Immature natural killer cell (primary cell): ENCODE results near the gene CYLD. TPM values are rescaled to one million over a fixed set of nuclear protein-coding genes. Genes with fewer than 3 reads are reported as not detected.

Experiments
- DNase-seq, 3 donors: peaks; one replicate each; pipeline ENCODE4 v3.0.0; 2022; ENCODE audit warnings: mixed read lengths in 1 of 3
- H3K27ac Mint-ChIP-seq, 6 donors: one replicate each; pipeline ENCODE4 v1.8.0; 2020; ENCODE audit warnings: mixed read lengths in 6 of 6, mild to moderate bottlenecking in 5 of 6, inconsistent platforms in 4 of 6, moderate library complexity in 3 of 6
- H3K27me3 Mint-ChIP-seq, 3 donors: one replicate each; pipeline ENCODE4 v1.8.0; 2020 to 2021; ENCODE audit warnings: low read depth in 3 of 3, mild to moderate bottlenecking in 3 of 3, mixed read lengths in 3 of 3, moderate library complexity in 3 of 3, inconsistent platforms in 1 of 3
- H3K36me3 Mint-ChIP-seq, 3 donors: one replicate each; pipeline ENCODE4 v1.8.0; 2020; ENCODE audit warnings: mixed read lengths in 3 of 3, inconsistent platforms in 2 of 3, mild to moderate bottlenecking in 2 of 3
- H3K4me1 Mint-ChIP-seq, 2 donors: one replicate each; pipeline ENCODE4 v1.8.0; 2020; ENCODE audit warnings: inconsistent platforms in 2 of 2, mild to moderate bottlenecking in 2 of 2, mixed read lengths in 2 of 2, moderate library complexity in 1 of 2
- H3K4me3 Mint-ChIP-seq, 5 donors: one replicate each; pipeline ENCODE4 v1.8.0; 2020; ENCODE audit warnings: mild to moderate bottlenecking in 5 of 5, mixed read lengths in 5 of 5, inconsistent platforms in 3 of 5, moderate library complexity in 3 of 5
- H3K9me3 Mint-ChIP-seq, 6 donors: one replicate each; pipeline ENCODE4 v1.8.0; 2020; ENCODE audit warnings: mild to moderate bottlenecking in 6 of 6, mixed read lengths in 6 of 6, inconsistent platforms in 4 of 6, moderate library complexity in 3 of 6
- polyA plus RNA-seq, 3 donors: library from polyadenylated mRNA; unstranded; fragments of 300-500 nt; fragmentation: Illumina TruSeq; gene quantifications; one replicate each; pipeline ENCODE4 v1.2.3, GENCODE V29; 2021

Gene CYLD
- polyA plus RNA-seq, 3 donors from 2014 or later = 65.7 to 102 (median 66.1) TPM

GRCh38 chr16:50831751-50832150, 89.9 kb downstream of the CYLD start:
- Mint-ChIP-seq H3K36me3 (no peaks in the 10 kb centered on the region), H3K27me3 (peaks cover 0 to 11% (median 4%) of the 10 kb centered on the region in 3 donors), H3K4me3 (no peak overlapping the region), H3K9me3 (peaks cover 0 to 2% (median 0%) of the 10 kb centered on the region in 6 donors), H3K4me1 (no peaks in the 10 kb centered on the region), H3K27ac (no peak overlapping the region)
- no peak for DNase-seq

GRCh38 chr16:50833929-50834328, 92.0 kb downstream of the CYLD start:
- peaks cover 0 to 2% (median 0%) of the 10 kb centered on the region in 6 donors for H3K9me3 Mint-ChIP-seq
- H3K27me3 Mint-ChIP-seq = peaks cover 0 to 14% (median 2%) of the 10 kb centered on the region in 3 donors
- no peak overlapping the region for H3K4me3 Mint-ChIP-seq
- no peak overlapping the region for H3K27ac Mint-ChIP-seq
- H3K36me3 Mint-ChIP-seq = no peaks in the 10 kb centered on the region
- no peak for DNase-seq
- no peaks in the 10 kb centered on the region for H3K4me1 Mint-ChIP-seq

- Mint-ChIP-seq H3K4me1 (no peaks in the 10 kb centered on the region), H3K4me3 (no peak overlapping the region), H3K9me3 (peaks cover 0 to 2% (median 0%) of the 10 kb centered on the region in 6 donors), H3K36me3 (no peaks in the 10 kb centered on the region), H3K27me3 (peaks cover 0 to 15% (median 2%) of the 10 kb centered on the region in 3 donors), H3K27ac (no peak overlapping the region)
- no peak for DNase-seq
Observed at GRCh38 chr16:50834701-50835100, 92.8 kb downstream of the CYLD start.

GRCh38 chr16:50835358-50836060, 93.6 kb downstream of the CYLD start:
- Mint-ChIP-seq H3K4me1 (peaks cover 3 to 5% of the 10 kb centered on the region in 2 donors), H3K4me3 (no peak overlapping the region), H3K9me3 (peaks cover 0 to 2% (median 0%) of the 10 kb centered on the region in 6 donors), H3K27me3 (peaks cover 2 to 18% (median 3%) of the 10 kb centered on the region in 3 donors), H3K27ac (no peak overlapping the region), H3K36me3 (no peaks in the 10 kb centered on the region)
- no peak for DNase-seq

GRCh38 chr16:50836121-50836621, 94.3 kb downstream of the CYLD start:
- Mint-ChIP-seq H3K27me3 (peaks cover 2 to 20% (median 3%) of the 10 kb centered on the region in 3 donors), H3K27ac (no peak overlapping the region), H3K4me3 (no peak overlapping the region), H3K36me3 (no peaks in the 10 kb centered on the region), H3K4me1 (peaks cover 9 to 12% of the 10 kb centered on the region in 2 donors), H3K9me3 (peaks cover 0 to under 1% (median 0%) of the 10 kb centered on the region in 6 donors)
- no peak for DNase-seq

GRCh38 chr16:50837324-50837723, 95.4 kb downstream of the CYLD start:
- Mint-ChIP-seq H3K4me1 (peaks cover 12 to 17% of the 10 kb centered on the region in 2 donors), H3K9me3 (no peaks in the 10 kb centered on the region), H3K36me3 (no peaks in the 10 kb centered on the region), H3K4me3 (no peak overlapping the region), H3K27me3 (peaks cover 2 to 13% (median 3%) of the 10 kb centered on the region in 3 donors), H3K27ac (no peak overlapping the region)
- no peak for DNase-seq

- Mint-ChIP-seq H3K9me3 (no peaks in the 10 kb centered on the region), H3K27me3 (peaks cover 1 to 17% (median 3%) of the 10 kb centered on the region in 3 donors), H3K27ac (no peak overlapping the region), H3K4me3 (no peak overlapping the region), H3K4me1 (peaks cover 12 to 17% of the 10 kb centered on the region in 2 donors), H3K36me3 (no peaks in the 10 kb centered on the region)
- no peak for DNase-seq
Observed at GRCh38 chr16:50838165-50838564, 96.3 kb downstream of the CYLD start.

- peaks cover 12 to 17% of the 10 kb centered on the region in 2 donors for H3K4me1 Mint-ChIP-seq
- DNase-seq = no peak
- H3K27me3 Mint-ChIP-seq = peaks cover 0 to 14% (median 3%) of the 10 kb centered on the region in 3 donors
Observed at GRCh38 chr16:50838885-50839284, 97.0 kb downstream of the CYLD start.

GRCh38 chr16:50839356-50839755, 97.5 kb downstream of the CYLD start:
- no peaks in the 10 kb centered on the region for H3K36me3 Mint-ChIP-seq
- H3K4me3 Mint-ChIP-seq = peak overlapping the region in 1 of 5 donors; percentile 7
- no peaks in the 10 kb centered on the region for H3K9me3 Mint-ChIP-seq
- H3K4me1 Mint-ChIP-seq = peaks cover 12 to 17% of the 10 kb centered on the region in 2 donors
- peaks cover 0 to 13% (median 3%) of the 10 kb centered on the region in 3 donors for H3K27me3 Mint-ChIP-seq
- H3K27ac Mint-ChIP-seq = no peak overlapping the region
- no peak for DNase-seq

More at GRCh38 chr16:50838885-50839284, 97.0 kb downstream of the CYLD start:
- Mint-ChIP-seq H3K27ac (no peak overlapping the region), H3K36me3 (no peaks in the 10 kb centered on the region), H3K9me3 (no peaks in the 10 kb centered on the region), H3K4me3 (no peak overlapping the region)

- no peaks in the 10 kb centered on the region for H3K9me3 Mint-ChIP-seq
- H3K27me3 Mint-ChIP-seq = peaks cover 0 to 13% (median 3%) of the 10 kb centered on the region in 3 donors
- peaks cover 12 to 17% of the 10 kb centered on the region in 2 donors for H3K4me1 Mint-ChIP-seq
- H3K27ac Mint-ChIP-seq = no peak overlapping the region
- peak overlapping the region; percentile 63 to 86 (median 81) for H3K4me3 Mint-ChIP-seq
- H3K36me3 Mint-ChIP-seq = no peaks in the 10 kb centered on the region
- no peak for DNase-seq
Observed at GRCh38 chr16:50839920-50840729, 98.2 kb downstream of the CYLD start.

GRCh38 chr16:50841081-50841886, 99.4 kb downstream of the CYLD start:
- H3K4me3 Mint-ChIP-seq = peak overlapping the region; percentile 79 to 86 (median 82)
- H3K4me1 Mint-ChIP-seq = peaks cover 12 to 17% of the 10 kb centered on the region in 2 donors
- H3K9me3 Mint-ChIP-seq = no peaks in the 10 kb centered on the region
- DNase-seq = peak; percentile 7 to 13 (median 12)
- H3K27ac Mint-ChIP-seq = peak overlapping the region in 1 of 6 donors; percentile 39
- H3K27me3 Mint-ChIP-seq = peaks cover 0 to 13% (median 3%) of the 10 kb centered on the region in 3 donors
- H3K36me3 Mint-ChIP-seq = no peaks in the 10 kb centered on the region

GRCh38 chr16:50842013-50842505, 100.2 kb downstream of the CYLD start:
- Mint-ChIP-seq H3K27ac (peak overlapping the region in 1 of 6 donors; percentile 58), H3K4me3 (peak overlapping the region in 2 of 5 donors; percentile 10 to 44), H3K9me3 (no peaks in the 10 kb centered on the region), H3K4me1 (peaks cover 12 to 17% of the 10 kb centered on the region in 2 donors), H3K27me3 (peaks cover 0 to 13% (median 3%) of the 10 kb centered on the region in 3 donors), H3K36me3 (no peaks in the 10 kb centered on the region)
- no peak for DNase-seq

GRCh38 chr16:50842589-50842988, 100.7 kb downstream of the CYLD start:
- H3K4me3 Mint-ChIP-seq = peak overlapping the region in 4 of 5 donors; percentile 8 to 44 (median 9)

More at GRCh38 chr16:50842589-50842988, 100.7 kb downstream of the CYLD start:
- Mint-ChIP-seq H3K27ac (no peak overlapping the region), H3K36me3 (no peaks in the 10 kb centered on the region), H3K4me1 (peaks cover 12 to 17% of the 10 kb centered on the region in 2 donors), H3K9me3 (no peaks in the 10 kb centered on the region), H3K27me3 (peaks cover 0 to 15% (median 4%) of the 10 kb centered on the region in 3 donors)
- no peak for DNase-seq
